ENCODE measurements around the gene IPPK. TPM values are rescaled to one million over a fixed set of nuclear protein-coding genes. Genes with fewer than 3 reads are reported as not detected.

IPPK gene, protein sequence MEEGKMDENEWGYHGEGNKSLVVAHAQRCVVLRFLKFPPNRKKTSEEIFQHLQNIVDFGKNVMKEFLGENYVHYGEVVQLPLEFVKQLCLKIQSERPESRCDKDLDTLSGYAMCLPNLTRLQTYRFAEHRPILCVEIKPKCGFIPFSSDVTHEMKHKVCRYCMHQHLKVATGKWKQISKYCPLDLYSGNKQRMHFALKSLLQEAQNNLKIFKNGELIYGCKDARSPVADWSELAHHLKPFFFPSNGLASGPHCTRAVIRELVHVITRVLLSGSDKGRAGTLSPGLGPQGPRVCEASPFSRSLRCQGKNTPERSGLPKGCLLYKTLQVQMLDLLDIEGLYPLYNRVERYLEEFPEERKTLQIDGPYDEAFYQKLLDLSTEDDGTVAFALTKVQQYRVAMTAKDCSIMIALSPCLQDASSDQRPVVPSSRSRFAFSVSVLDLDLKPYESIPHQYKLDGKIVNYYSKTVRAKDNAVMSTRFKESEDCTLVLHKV
- 5.4 and 7.6 TPM in 2 replicates for total RNA-seq (2014; rRNA removed; shearing (Covaris generic))

DNA sequence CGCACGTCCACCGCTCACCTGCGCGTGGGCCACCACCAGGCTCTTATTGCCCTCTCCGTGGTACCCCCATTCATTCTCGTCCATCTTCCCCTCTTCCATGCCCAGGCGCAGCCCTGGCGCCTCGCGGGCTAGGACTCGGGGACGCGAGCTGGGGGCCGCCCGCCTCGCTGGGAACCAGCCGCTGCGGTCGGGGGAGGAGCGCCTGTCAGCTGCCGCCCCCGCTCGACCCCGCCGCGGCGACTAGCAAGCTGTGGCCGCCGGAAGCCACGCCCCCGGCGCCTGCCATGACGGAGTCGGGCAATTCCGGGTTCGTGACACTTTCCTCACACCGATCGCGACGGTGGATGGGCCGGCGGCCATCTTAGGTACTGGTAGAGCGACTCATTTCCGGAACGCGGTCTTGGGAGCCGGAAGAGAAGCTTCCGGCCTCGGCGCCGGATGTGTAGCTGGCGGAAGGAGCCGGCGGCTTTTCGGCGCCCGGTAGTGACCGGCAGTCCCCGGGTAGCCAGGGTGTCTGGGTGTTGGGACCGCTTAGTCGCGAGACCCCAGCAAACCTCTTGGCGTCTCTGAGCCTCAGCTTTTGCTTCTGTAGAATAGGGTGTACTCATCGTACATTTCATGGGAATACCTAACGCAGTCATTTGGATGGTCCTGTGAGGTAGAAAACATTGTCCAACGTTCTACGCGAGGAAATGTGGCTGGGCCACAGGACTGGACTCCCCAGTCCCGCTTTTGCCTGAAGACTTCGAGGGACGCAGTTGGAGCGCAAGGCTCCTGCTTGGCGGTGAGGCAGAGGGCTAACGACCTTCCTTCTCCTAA lies at the start of gene IPPK:
Gene IPPK, minus strand, starts transcription at position 242 of the 819 bp plus-strand sequence. Its CDS starts 143 bp downstream, at position 99.
- peak; percentile 98 for DNase-seq (ENCODE audit: low read depth)

DNA sequence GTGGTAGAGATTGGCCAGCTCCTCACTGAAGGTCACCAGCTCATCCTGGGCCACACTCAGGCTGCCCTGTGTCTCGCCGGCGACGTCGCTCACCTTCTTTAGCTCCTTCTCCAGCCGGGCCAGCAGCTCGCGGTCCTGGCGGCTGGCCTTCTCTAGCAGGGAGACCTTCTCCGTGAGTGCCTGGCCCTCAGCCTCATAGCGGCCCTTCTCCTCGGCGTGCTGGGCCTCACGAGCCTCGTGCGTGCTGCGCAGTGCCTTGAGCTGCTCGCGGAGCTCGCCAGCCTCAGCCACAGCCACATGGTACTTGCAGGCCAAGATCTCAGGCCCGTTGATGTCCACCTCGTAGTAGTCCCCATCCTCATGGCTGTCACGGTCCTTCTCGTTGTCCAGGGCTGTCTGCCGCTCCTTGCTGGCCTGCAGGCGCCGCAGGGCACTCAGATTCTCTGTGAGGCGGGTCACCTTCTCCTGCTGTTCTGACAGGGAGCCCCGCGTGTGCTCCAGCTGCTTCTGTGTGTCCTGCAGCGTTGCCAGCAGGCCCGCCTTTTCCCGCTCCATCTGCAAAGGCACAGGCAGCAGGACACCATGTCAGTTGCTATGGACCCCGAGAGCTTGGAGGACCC lies 49.2 kb upstream of the IPPK start:
- no peak for DNase-seq (ENCODE audit: low read depth)

DNA sequence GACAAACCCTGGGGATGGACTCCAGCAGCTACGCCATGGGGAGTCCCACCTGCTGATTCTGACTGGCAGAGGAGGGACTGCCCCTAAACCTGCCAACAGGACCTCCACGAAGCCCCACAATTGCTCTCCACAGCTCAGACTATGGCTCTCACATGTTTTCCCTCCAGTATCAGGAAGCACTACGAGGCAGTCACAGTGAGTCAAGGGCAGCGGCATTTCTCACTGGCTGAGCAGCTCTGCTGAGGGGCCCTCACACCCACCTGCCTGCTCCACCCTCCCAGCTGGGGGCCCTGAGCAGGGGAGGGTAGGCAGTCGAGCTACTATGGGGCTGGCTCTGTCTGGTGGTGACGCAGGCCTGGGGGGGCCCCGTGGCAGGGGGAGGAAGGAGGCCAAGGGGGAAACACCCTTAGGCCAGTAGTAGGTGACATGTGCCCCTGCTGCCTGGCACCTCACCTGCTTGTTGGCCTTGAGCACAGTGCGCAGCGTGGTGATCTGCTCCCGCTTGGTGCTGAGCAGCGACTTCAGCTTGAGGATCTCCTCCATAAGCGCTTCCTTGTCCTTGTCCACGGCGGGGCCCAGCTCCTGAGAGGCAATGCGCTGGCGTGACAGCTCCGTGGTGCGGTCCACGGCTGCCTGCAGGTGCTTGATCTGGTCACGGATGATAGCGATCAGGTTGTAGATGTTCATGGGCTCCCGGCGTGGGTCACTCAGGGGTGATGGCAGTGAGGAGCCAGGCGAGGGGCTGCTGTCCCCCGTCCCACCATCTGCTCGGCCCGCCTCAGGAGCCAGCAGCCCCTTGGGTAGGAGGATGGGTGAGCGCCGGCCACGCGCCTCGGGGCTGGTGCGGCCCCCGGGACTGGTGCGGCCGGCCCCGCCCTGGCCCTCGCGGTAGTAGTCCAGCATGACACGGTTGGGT lies 48.4 kb upstream of the IPPK start:
- no peak for DNase-seq (ENCODE audit: low read depth)

DNA sequence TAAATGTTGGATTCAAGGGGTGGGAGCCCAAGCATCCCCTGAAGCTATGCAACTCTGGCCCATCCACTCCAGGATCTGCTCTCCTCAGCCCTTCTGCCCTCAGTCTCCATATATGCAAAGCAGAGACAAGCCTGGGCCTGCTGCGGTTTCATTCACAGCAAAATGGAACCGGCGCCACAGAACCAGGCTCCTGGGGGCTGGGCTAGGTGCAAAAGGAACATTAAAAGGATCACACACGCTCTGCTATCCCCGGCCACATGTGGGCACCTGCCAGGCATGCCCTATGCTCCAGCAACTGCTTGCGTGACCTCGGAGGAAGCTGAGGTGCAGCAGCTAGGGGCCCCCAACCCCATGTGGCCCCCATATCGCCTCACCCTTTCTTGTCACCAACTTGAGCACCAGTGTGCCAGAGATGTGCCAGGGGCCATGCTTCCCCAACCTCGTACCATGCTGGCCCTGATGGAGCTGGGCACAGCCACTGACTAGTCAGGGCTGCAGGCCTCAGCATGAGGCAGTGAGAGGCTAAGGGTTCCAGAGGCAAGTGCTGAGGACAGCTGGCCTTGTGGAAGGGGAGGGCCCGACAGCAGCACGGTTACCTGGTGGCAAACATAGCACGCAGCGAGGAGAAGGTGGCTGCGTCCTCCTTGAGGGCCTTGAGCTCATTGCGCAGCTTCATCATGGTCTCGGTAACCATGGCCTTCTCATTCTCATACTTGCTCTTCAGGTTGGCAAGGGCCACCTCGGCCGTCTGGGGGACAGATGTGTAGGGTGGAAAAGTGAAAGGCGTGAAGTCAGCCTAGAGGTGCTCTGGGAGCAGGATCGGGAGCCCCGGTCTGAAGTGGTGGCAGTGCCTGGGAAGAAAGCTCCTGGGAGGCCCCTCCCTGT lies 47.5 kb upstream of the IPPK start:
- no peak for DNase-seq (ENCODE audit: low read depth)

DNA sequence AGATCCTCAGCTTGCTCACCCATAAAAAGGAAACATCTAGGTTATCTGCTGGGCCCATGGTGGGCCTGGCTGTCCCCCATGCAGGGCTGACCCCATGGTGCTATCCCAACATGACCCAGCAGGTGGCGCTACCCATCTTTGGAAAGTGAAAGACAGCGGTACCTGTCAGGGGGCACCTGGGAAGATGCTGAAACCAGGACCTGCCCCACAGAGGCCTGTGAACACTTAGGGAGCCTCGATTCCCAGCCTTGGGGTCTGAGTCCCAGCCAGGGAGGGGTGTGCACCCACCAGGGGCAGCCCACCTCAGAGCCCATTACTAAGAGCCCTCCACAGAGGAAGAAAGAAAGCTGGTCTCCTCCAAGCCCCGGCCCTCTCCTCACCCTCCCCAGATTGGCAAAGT lies 46.6 kb upstream of the IPPK start:
- DNase-seq (ENCODE audit: low read depth) = peak; percentile 14

DNA sequence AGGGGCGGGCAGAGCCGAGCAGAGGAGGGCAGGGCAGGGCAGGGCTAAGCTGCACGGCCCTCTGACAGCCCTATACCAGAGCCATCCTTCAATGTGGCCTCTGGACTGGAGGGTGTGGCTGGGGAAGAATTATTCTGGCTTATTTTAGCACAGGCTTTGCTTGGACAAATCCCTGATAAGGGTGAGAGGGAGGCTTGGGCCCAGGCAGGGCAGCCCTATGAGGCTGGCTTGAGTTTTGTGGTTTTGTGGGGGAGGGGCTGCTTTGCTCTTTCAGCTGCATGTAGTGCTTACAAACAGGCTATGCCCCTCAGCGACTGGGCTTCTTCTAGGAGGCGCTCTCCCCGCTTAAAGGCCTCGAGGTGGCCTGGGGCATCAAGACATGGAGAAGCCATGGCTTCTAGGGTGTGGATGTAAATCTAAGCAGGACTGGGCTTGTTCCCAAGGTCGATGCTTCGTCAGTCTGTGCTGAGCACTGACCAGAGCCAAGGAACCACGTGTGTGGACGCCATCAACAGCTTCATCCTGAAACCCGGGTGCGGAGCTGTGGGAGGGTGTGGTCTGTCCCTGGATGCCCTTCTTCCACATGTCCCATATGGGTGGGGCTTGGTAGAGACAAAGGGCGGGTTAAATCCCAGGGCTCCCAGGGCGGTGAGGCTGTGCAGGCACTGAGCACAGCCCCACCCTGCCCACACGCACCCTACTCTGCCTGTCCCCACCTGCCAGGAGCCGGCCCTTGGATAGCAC lies 45.7 kb upstream of the IPPK start:
- DNase-seq (ENCODE audit: low read depth) = no peak

DNA sequence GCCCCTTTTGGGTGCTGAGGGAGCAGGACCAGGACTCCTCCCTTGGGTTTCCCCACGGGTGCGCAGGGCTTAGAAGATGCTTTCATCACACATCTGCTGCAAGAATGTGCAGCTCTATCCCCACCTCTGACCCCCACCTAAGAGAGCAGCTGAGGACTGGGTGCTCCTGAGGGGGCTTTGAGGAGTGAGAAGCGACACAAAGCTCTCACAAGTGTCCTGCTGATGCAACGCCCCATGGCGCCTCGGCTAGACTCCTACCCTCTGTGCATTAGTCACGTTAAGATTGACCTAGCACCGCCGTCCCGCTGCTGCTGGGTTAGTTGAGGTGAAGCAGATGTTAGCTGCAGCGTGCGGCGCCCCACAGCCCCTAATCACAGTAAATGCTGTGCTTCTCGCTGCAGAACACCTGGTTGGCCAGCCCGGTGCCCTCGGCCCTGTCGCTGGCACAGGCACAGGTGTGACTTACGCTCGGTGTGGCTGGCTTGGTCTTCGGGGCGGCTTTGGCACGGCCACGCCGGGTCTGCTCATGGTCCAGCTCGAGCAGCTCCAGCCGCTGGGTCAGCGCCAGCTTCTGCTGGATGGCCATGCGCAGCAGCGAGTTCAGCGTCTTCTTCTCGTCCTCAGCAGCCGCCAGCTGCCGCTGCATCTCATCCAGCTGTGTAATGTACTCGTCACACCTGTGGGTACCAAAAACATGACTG lies 45.0 kb upstream of the IPPK start:
- no peak for DNase-seq (ENCODE audit: low read depth)

DNA sequence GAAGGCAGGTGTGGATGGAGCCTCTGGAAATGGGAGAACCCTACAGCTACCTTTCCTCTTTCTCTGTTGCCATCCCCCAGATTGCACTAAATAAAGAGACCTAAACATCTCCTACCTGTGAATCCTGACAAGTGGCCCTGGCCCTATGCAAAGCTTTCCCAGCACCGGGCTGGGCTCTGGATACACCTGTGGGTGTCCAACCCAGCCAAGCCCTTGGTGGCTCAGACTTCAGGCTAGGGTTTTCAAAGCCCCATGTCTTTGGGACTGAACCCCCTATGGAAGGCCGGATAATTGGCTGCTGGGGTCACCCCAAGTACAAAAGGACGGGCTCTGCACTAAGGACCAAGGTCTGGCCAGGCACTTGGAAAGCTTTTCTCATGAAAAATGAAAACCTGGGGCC lies 44.1 kb upstream of the IPPK start:
- DNase-seq (ENCODE audit: low read depth) = no peak

DNA sequence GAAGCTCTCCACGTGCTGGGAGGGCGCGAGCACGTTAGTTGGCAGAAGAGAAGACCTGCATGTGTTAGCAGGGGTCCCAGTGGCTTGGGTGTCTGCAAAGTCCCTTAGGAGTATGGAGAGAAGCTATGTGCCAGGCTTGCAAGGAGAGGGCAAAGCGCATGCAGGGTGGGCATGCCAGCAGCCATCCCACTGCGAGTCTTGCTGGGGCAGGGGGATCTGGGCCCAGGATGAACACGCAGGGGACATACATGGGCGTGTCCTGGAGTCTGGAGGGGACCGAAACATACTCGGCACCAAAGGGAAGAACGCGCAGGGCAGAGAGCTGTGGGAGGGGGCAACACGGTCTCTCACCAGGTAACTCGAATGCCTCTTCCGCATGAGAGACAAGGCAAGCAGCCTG lies 43.6 kb upstream of the IPPK start:
- no peak for DNase-seq (ENCODE audit: low read depth)

DNA sequence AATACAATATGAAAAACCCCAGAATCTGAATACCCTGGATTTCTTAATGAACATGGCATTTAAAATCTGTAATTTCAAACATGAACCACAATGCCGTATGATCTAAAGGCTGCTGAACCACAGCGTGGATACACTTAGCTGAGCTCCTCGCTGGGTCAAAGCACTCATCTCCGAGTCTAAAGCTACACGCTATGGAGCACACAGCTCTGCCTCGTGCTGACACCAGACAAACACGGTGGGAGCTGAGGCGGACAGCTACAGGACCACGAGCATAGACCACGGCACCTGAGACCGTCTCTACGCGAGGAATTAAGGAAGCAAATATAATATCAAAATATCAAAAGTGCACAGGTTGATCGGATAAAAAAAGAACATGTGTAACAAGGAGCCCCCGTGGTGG lies 42.8 kb upstream of the IPPK start:
- DNase-seq (ENCODE audit: low read depth) = no peak

DNA sequence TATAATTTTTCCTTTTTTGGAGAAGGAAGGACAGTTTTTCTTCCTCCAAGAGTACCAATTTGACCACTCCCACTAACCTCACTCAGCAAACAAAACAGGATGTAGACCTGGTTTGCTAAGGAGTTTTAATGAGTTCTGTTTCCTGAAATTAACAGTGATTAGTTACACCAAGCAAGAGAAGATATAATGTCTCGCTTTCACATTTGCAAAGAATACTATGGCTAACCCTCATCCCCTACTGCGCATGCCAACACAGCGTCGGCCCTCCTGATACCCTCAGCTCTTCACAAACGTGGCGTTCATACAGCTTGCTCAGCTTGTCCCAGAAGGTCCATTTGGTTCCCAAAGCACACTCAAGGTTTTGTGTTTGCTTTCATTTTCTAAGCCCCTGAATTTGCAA lies 41.9 kb upstream of the IPPK start:
- no peak for DNase-seq (ENCODE audit: low read depth)

DNA sequence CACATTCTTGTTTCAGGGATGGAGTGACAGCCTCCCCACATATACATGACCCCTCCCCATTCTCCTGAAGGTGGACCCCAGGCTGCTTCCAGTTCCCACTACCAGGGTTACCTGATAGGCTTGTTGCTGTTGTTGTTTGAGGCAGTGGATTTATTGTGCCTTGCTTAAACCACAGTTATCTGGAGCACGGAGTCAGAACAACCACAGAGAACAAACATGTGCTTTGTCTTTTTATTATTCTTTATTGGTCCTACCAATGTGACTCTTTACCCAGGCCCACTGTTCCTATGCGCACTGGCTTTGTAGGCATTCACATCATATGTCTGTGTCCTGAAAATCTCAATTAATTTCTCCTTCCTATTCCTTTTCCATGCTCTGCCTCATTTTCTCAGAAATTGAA lies 41.2 kb upstream of the IPPK start:
- DNase-seq (ENCODE audit: low read depth) = no peak

DNA sequence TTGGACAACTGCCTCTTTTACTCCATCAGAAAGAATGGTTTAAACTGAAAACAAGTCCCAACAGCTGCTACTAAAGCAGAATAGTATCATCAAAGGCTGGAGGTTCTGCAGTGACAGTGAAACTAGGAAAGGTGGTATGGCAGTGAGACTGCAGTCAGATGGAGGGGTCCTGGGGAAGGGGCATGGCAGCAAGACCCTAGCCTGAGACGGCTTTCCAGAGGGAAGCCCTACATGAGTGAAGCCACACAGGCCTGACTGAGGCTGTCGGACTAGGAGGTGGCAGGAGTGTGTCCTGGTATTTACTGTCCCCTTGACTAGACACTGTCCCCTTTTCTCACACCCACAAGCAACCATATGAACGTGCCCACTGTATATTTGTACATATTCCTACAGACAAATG lies 40.4 kb upstream of the IPPK start:
- DNase-seq (ENCODE audit: low read depth) = no peak

DNA sequence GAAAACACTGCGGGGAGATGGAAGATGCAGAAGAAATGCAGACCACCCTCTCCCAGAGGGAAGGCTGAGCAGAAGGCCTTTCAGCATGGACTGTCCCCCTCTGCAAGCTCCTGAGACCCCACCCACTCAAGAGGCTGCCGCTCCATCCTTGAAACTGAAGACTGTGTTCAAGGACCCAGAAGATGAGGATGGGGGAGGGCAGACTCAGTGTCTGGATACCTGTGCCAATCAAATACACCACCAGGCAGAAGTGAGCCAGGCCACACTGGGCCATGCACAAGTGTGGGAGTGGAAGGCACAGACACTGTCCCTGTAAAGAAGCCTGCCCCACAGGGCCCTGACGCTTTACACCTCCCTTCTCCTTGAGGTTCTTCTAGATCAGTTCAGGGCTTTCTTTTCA lies 40.0 kb upstream of the IPPK start:
- no peak for DNase-seq (ENCODE audit: low read depth)

DNA sequence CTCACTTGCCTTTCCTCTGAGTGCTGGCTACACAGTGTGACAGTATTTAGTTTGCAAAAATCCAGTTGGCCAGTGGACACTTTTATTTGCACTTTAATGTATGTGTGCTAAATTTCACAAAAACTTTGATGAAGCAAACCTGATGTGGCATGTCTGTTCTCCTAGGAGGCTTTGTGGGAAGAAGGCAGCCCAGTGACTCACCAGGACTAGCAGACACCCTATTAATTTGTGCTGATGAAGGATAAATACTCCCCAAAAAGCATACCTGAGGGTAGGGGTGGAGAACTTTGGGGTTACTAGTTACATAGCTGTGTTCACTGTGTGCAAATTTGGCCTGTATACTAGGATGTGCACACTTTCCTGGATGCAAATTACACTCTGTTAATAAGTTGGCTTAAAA lies 39.3 kb upstream of the IPPK start:
- DNase-seq (ENCODE audit: low read depth) = no peak

DNA sequence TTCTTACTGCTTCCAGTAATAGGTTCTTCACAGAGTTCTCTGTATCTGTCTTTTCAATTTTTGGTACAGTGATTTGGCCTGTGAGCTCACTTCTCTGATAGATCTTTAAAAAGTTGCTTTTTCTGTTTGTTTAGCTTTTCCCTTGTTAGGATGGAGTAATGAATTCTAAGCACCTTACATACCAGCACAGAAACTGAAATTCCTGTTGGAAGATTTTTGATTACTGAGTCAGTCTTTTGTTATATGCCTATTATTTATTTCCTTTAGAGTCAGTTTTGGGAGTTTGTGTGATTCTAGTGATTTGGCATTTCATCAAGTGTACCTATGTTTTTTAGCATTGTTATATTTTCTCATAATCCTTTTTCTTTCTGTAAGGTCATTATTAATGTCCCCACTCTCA lies 37.6 kb upstream of the IPPK start:
- DNase-seq (ENCODE audit: low read depth) = no peak

DNA sequence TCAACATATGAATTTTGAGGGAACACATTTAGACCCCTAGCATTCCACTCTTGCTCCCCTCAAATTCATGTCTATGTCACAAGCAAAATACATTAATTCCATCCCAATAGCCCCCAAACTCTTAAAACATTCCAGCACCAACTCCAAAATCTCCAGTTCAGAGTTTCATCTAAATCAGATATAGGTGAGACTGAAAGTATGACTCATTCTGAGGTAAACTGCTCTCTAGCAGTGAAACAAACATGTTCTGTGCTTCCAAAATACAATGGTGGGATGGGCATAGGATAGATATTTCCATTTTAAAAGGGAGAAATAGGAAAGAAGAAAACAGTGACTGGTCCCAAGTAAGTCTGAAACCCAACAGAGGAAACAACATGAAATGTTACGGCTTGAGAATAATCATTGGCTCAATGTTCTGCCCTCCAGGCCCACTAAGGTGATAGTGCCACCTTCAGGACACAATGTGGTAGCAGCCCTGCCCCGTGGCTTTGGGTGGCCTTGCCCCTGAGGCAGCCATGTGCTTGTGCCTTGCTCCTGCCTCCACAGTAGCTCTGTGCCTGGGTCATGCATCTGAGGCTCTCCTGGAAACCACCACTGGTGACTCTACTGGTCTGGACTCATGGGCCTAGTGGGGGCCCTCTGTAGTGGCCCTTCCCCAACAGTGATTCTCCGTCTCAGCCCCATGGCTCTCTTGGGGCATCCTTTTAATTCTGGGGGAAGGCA lies 36.4 kb upstream of the IPPK start:
- DNase-seq (ENCODE audit: low read depth) = peak; percentile 44

DNA sequence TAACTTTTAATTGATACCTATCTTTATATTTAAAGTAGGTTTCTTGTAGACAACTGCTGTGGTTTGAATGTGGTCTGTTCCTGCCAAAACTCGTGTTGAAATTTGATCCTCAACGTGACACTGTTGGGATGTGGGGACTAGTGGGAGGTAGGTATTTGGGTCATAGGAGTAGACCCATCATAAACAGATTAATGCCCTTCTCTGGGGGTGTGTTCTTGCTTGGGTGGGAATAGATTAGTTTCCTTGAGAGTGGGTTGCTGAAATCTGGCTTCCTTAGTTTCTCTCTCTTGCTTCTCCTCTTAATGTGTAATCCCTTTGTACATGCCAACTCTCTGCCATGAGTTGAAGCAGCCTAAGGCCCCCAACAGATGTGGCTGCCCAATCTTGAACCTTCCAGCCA lies 34.6 kb upstream of the IPPK start:
- no peak for DNase-seq (ENCODE audit: low read depth)
